GM21367 (cell line): Measurements from ENCODE around the gene LRRC8D.

ENCODE experiments used
- ATAC-seq: cut with Tn5 transposase; IDR thresholded peaks from one replicate; pipeline ENCODE4 v1.9.1; 2021; ENCODE audit not compliant: unreplicated experiment

Gene LRRC8D

GRCh38 chr1:89806616-89807015 is 14.2 kb upstream of the LRRC8D start:
- no peak for ATAC-seq

- no peak for ATAC-seq
These were observed 13.3 kb upstream of the LRRC8D start for GRCh38 chr1:89807503-89807902.

GRCh38 chr1:89807983-89808382 is 12.8 kb upstream of the LRRC8D start:
- ATAC-seq = no peak

- no peak for ATAC-seq
These were observed 12.3 kb upstream of the LRRC8D start for GRCh38 chr1:89808441-89809117.

- ATAC-seq = no peak
These were observed 11.3 kb upstream of the LRRC8D start for GRCh38 chr1:89809556-89809955.

GRCh38 chr1:89810302-89810701 is 10.5 kb upstream of the LRRC8D start:
- no peak for ATAC-seq

- no peak for ATAC-seq
These were observed 10.0 kb upstream of the LRRC8D start for GRCh38 chr1:89810880-89811279.

- ATAC-seq = no peak
These were observed 7.8 kb upstream of the LRRC8D start for GRCh38 chr1:89812992-89813391.

- no peak for ATAC-seq
These were observed 5.8 kb upstream of the LRRC8D start for GRCh38 chr1:89815040-89815439.

- ATAC-seq = peak; percentile 40
These were observed 5.2 kb upstream of the LRRC8D start for GRCh38 chr1:89815611-89816010.

GRCh38 chr1:89816366-89816765 is 4.5 kb upstream of the LRRC8D start:
- ATAC-seq = no peak

- ATAC-seq = peak; percentile 41
These were observed 683 bp downstream of the LRRC8D start for GRCh38 chr1:89821322-89822108.

GRCh38 chr1:89822109-89822962 is 1.5 kb downstream of the LRRC8D start:
- ATAC-seq = no peak

GRCh38 chr1:89822999-89823628 is 2.3 kb downstream of the LRRC8D start:
- ATAC-seq = no peak

GRCh38 chr1:89823679-89824292 is 3.0 kb downstream of the LRRC8D start:
- ATAC-seq = no peak

GRCh38 chr1:89826594-89826993 is 5.8 kb downstream of the LRRC8D start:
- no peak for ATAC-seq

- ATAC-seq = no peak
These were observed 6.5 kb downstream of the LRRC8D start for GRCh38 chr1:89827330-89827729.

GRCh38 chr1:89827902-89828301 is 7.1 kb downstream of the LRRC8D start:
- ATAC-seq = no peak

GRCh38 chr1:89829186-89829585 is 8.4 kb downstream of the LRRC8D start:
- no peak for ATAC-seq

- ATAC-seq = no peak
These were observed 10.8 kb downstream of the LRRC8D start for GRCh38 chr1:89831462-89832120.
